NCI-H524 (cell line): Measurements from ENCODE around the gene GALNTL6.

Experiments
- DNase-seq, 2 experiments: peaks; one replicate each; lab custom pipeline; 2025; lab: John Stamatoyannopoulos, UW

Gene GALNTL6

DNA sequence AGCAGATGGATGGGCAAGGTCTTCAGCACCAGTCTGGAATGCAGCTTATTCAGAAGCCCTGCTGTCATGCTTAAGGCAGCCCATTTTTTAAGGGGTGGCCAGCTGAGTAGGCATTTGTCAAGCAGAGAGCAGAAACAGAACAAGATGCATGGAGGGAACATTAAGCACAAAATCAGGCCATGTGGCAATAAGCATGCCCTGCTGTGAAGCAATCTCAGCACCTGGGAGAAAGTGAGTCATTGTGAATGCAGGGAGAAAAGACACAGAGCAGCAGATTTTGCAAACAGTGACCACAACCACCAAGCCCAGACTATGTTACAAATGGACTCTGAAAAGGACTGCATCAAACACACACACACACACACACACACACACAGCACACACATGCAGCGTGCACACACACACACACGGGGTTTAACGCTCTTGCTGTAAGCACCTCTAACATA lies 1261.3 kb downstream of the GALNTL6 start:
- DNase-seq: peak; percentile 13 to 51

DNA sequence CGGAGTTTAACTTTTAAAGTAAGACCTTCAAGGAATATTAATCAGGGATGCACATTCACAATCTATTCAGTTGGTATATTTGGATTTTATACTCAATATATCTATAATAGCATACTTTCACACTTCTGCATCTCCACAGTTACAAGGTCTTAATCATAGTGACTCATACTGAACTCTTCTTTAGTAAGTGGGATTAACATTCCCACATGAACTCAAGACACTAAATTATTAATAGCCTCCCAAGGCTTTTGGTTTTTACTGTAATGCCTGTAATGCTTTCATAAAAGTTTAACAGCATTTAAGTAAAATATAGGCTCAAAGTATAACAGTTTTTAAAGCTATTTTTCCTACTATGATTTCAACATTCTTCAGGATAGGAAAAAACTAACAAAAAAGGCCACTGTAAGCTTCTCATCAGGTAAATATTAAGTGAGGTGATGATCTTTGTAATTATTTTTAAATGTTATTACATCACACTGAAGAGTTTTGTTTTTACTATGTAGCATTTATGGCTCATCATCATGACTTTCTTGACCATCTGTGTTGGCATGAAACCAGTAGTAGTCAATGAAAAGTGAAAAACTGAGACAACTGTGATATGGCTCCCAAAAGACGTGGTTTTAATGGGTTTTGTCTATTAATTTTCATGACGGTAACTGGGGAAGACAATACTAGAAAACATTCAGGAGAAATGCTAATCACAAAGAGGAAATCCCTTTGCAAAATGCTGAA lies 1263.9 kb downstream of the GALNTL6 start:
- DNase-seq: no peak

GRCh38 chr4:173088144-173088543 lies 1274.9 kb downstream of the GALNTL6 start:
- no peak for DNase-seq
